Activated T-helper 1 cell treated with Interleukin-2 at 50 U/mL for 16 hours (primary cell): ENCODE data around the gene FBXO2.

Experiments used
- DNase-seq: peaks from one replicate; pipeline ENCODE4 v3.0.0-alpha.2; 2020; ENCODE audit warnings: low read depth

FBXO2 gene

GRCh38 chr1:11654137-11654938 lies at the start of gene FBXO2, which contains the start of gene FBXO44:
Gene FBXO2 (minus strand): TSS chr1:11654429. CDS start chr1:11654340, 89 bp downstream.
Gene FBXO44 (plus strand): TSS chr1:11654877. CDS start chr1:11655836, 959 bp downstream.
- peak; percentile 55 for DNase-seq

- no peak for DNase-seq
These were observed 49.3 kb upstream of the FBXO2 start for GRCh38 chr1:11703357-11704193.

- DNase-seq, result no peak
These were observed 48.0 kb upstream of the FBXO2 start for GRCh38 chr1:11701981-11702803.

GRCh38 chr1:11701551-11701961 lies 47.3 kb upstream of the FBXO2 start:
- DNase-seq, result no peak

- no peak for DNase-seq
These were observed 46.6 kb upstream of the FBXO2 start for GRCh38 chr1:11700601-11701467.

GRCh38 chr1:11697893-11698210 lies 43.6 kb upstream of the FBXO2 start:
- DNase-seq, result no peak

- no peak for DNase-seq
These were observed 43.1 kb upstream of the FBXO2 start for GRCh38 chr1:11697188-11697892.

GRCh38 chr1:11695861-11696260 lies 41.6 kb upstream of the FBXO2 start:
- DNase-seq, result no peak

- DNase-seq, result no peak
These were observed 39.7 kb upstream of the FBXO2 start for GRCh38 chr1:11693917-11694316.

GRCh38 chr1:11693024-11693590 lies 38.9 kb upstream of the FBXO2 start:
- no peak for DNase-seq

- no peak for DNase-seq
These were observed 37.9 kb upstream of the FBXO2 start for GRCh38 chr1:11691928-11692711.

- DNase-seq, result no peak
These were observed 37.2 kb upstream of the FBXO2 start, which contains the start of gene DRAXIN for GRCh38 chr1:11691302-11691914. Gene DRAXIN (plus strand): TSS chr1:11691710. CDS start chr1:11706259, 14,549 bp downstream.

GRCh38 chr1:11690397-11691301 lies 36.4 kb upstream of the FBXO2 start:
- DNase-seq, result no peak

GRCh38 chr1:11688506-11688905 lies 34.3 kb upstream of the FBXO2 start:
- DNase-seq, result no peak

GRCh38 chr1:11685210-11685752 lies 31.1 kb upstream of the FBXO2 start:
- DNase-seq, result no peak

- no peak for DNase-seq
These were observed 29.8 kb upstream of the FBXO2 start for GRCh38 chr1:11684070-11684469.

- no peak for DNase-seq
These were observed 28.6 kb upstream of the FBXO2 start for GRCh38 chr1:11682799-11683198.
